HL-60 (cell line): Measurements from ENCODE around the gene PTTG2.

ENCODE experiments used
- DNase-seq, 2 experiments: peaks; one replicate each; pipeline ENCODE4 v3.0.0-alpha.2; 2010 to 2020; ENCODE audit warnings: low read depth in 1 of 2, low spot score in 1 of 2
- H3K27ac ChIP-seq: fragments of 250-450 bp; sonication (Bioruptor Pico); replicated peaks from 2 replicates; pipeline ENCODE4 v1.5.1; 2020; ENCODE audit warnings: mild to moderate bottlenecking, moderate library complexity
- H3K27me3 ChIP-seq: fragments of 250-450 bp; sonication (Bioruptor Pico); 2 replicates; pipeline ENCODE4 v1.5.1; 2021; ENCODE audit warnings: mild to moderate bottlenecking, moderate library complexity; ENCODE audit not compliant: insufficient read depth, poor library complexity, severe bottlenecking
- H3K4me3 ChIP-seq: replicated peaks from 2 replicates; pipeline ENCODE4 v1.5.1; 2011; ENCODE audit warnings: mild to moderate bottlenecking, control low read depth, low read length; ENCODE audit not compliant: insufficient read depth
- GABPA ChIP-seq: IDR thresholded peaks from 2 replicates; pipeline ENCODE4 v1.6.1; 2012; ENCODE audit warnings: low read depth
- POLR2AphosphoS5 ChIP-seq: IDR thresholded peaks from 2 replicates; pipeline ENCODE4 v1.6.1; 2012; ENCODE audit warnings: low read depth
- REST ChIP-seq: IDR thresholded peaks from 2 replicates; pipeline ENCODE4 v1.6.1; 2012; ENCODE audit warnings: low read depth; ENCODE audit not compliant: insufficient replicate concordance
- SPI1 ChIP-seq: IDR thresholded peaks from 2 replicates; pipeline ENCODE4 v1.6.1; 2012; ENCODE audit warnings: low read depth, mild to moderate bottlenecking, borderline replicate concordance
- TF ChIP-seq, protein P1 (sequence below): IDR thresholded peaks from one replicate; pipeline ENCODE4 v1.5.1; 2011; ENCODE audit warnings: low read length, control low read depth, inconsistent platforms; ENCODE audit not compliant: insufficient read depth

Gene PTTG2

DNA sequence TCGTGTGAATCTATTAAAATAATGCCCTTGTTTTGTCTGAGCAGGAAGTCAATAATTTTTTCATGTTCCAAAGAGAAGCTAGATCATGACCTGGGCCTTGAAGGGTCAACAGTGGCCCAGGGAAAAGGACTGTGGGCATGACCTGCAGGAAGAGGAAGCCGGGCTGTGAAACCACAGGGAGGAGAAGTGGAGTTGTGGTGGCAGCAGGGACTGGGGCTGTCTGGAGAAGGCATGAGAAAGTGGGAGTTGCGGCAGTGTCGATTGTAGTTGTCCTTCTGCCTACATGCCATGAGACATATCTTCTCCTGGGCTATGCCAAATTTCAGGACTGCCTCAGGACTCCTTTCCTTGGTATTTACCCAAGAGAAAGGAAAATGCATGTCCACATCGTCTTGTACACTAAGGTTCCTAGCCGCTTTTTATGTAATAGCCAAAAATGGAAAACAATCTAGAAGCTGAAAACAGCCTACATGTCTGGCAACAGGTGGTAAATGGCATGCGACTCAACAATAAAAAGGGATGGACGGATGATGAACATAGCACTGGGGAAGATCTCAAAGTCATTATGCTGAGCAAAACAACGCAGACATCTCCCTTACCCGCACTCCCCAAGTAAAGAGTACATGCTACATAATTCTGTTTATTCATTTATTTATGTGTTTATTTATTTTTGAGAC, 13.6 kb upstream of the PTTG2 start:
- H3K4me3 ChIP-seq, result no peak overlapping the region
- H3K27ac ChIP-seq, result no peak overlapping the region
- H3K27me3 ChIP-seq, result no peaks in the 10 kb centered on the region
- TF ChIP-seq POLR2AphosphoS5 (no peak), REST (no peak), SPI1 (peak; percentile 86)
- TF ChIP-seq, protein P1, sequence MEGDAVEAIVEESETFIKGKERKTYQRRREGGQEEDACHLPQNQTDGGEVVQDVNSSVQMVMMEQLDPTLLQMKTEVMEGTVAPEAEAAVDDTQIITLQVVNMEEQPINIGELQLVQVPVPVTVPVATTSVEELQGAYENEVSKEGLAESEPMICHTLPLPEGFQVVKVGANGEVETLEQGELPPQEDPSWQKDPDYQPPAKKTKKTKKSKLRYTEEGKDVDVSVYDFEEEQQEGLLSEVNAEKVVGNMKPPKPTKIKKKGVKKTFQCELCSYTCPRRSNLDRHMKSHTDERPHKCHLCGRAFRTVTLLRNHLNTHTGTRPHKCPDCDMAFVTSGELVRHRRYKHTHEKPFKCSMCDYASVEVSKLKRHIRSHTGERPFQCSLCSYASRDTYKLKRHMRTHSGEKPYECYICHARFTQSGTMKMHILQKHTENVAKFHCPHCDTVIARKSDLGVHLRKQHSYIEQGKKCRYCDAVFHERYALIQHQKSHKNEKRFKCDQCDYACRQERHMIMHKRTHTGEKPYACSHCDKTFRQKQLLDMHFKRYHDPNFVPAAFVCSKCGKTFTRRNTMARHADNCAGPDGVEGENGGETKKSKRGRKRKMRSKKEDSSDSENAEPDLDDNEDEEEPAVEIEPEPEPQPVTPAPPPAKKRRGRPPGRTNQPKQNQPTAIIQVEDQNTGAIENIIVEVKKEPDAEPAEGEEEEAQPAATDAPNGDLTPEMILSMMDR, result no peak
- DNase-seq, result peak; percentile 38 to 71

GRCh38 chr4:37948542-37948941, 11.7 kb upstream of the PTTG2 start:
- Histone ChIP-seq H3K4me3 (no peak overlapping the region), H3K27ac (no peak overlapping the region), H3K27me3 (no peaks in the 10 kb centered on the region)
- no peak for TF ChIP-seq GABPA
- TF ChIP-seq SPI1, result no peak
- no peak for TF ChIP-seq POLR2AphosphoS5
- DNase-seq, result peak in 1 of 2 experiments; percentile 4

GRCh38 chr4:37949636-37950426, 10.4 kb upstream of the PTTG2 start:
- H3K27me3 ChIP-seq, result no peaks in the 10 kb centered on the region
- DNase-seq, result no peak
- no peak overlapping the region for H3K27ac ChIP-seq
- TF ChIP-seq POLR2AphosphoS5 (no peak), SPI1 (no peak), REST (no peak), GABPA (no peak)
- TF ChIP-seq, protein P1, result no peak
- no peak overlapping the region for H3K4me3 ChIP-seq

DNA sequence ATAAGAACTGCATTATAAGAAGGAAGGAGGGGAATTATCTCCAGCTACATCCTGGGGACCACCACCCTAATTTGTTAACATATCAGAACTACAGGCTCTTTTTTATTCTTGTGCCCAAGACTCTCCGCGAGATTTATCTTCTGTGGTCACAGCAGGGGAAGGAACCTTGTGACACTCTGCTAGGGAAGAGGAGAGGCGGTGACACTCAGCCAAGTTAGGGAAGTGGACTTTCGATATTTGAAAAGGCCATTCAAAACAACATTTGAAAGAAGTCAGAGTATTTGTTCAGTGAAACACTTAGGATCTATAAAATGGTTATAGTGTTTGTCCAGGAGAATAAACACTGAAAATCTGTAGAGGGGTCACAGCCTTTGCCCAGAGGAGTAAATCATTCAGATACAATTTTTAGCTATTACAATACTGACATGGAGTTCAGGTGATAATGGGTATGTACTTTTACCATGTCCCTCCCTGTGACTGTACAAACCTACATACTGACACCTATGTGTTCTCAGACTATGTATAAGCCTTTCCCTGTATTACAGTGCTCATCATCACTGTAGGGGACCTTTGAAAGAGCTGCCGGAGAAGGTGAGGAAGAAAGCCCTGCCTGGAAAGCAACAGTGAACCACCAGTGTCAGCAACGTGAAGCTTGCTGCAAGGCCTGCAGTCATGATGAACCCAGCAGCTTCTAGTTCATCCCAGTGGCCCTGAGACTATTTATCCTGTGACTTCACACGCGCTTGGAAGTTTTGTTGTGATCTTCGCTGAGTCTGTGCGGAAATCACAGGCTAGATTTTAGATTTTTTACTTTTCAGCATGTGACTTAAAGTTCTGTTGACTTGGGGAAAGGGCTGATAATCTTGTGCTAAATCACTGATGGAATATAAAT, 8.5 kb upstream of the PTTG2 start:
- TF ChIP-seq SPI1, result peak; percentile 86
- no peak; the same call in 1 of the 2 replicates for TF ChIP-seq GABPA
- peak; percentile 20 to 65 for DNase-seq

More for the DNA sequence above, 8.5 kb upstream of the PTTG2 start:
- Histone ChIP-seq H3K4me3 (no peak overlapping the region), H3K27me3 (no peaks in the 10 kb centered on the region), H3K27ac (peak overlapping the region; percentile 28; the same call in 1 of the 2 replicates)
